GM19438 (cell line): ENCODE data around the gene PCDH7.

Source experiments
- ATAC-seq: cut with Tn5 transposase; IDR thresholded peaks from one replicate; pipeline ENCODE4 v1.9.1; 2021; ENCODE audit warnings: low read depth; ENCODE audit not compliant: unreplicated experiment

PCDH7 gene, protein sequence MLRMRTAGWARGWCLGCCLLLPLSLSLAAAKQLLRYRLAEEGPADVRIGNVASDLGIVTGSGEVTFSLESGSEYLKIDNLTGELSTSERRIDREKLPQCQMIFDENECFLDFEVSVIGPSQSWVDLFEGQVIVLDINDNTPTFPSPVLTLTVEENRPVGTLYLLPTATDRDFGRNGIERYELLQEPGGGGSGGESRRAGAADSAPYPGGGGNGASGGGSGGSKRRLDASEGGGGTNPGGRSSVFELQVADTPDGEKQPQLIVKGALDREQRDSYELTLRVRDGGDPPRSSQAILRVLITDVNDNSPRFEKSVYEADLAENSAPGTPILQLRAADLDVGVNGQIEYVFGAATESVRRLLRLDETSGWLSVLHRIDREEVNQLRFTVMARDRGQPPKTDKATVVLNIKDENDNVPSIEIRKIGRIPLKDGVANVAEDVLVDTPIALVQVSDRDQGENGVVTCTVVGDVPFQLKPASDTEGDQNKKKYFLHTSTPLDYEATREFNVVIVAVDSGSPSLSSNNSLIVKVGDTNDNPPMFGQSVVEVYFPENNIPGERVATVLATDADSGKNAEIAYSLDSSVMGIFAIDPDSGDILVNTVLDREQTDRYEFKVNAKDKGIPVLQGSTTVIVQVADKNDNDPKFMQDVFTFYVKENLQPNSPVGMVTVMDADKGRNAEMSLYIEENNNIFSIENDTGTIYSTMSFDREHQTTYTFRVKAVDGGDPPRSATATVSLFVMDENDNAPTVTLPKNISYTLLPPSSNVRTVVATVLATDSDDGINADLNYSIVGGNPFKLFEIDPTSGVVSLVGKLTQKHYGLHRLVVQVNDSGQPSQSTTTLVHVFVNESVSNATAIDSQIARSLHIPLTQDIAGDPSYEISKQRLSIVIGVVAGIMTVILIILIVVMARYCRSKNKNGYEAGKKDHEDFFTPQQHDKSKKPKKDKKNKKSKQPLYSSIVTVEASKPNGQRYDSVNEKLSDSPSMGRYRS (N-terminal part only)

DNA sequence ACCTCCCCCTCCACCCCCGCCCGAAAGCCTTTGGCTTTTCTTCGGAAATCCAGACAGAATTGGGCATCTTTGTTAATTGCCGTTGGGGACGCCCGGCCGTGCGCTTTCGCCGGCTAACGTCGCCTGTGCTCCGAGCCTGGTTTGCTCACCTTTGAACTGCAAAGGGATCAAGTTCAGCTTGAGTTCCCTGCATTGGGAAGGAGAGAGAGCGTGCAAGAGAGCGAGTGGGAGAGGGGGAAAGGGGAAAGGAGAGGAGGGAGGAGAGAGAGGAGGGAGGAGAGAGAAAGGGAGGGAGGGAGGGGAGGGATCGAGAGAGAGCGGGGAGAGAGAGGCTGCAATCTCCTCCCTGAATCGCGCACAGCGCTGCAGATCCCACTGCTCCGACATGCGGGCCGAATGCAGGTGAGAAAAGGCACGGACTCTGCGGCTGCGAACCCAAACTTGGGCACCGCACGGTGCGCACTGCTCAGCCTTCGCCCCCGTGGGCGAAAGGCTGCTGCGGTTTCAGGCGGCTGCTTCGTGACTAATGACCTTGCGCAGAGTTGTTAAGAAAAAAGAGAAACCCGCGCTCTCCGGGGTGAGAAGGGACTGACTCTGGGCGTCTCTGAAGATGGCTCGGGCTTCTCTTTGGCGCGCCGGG is at the start of gene PCDH7:
Gene PCDH7 (plus strand): TSS at position 349 of the 640 bp plus-strand sequence. CDS start 1,054 bp downstream, outside the sequence.
- no peak for ATAC-seq

DNA sequence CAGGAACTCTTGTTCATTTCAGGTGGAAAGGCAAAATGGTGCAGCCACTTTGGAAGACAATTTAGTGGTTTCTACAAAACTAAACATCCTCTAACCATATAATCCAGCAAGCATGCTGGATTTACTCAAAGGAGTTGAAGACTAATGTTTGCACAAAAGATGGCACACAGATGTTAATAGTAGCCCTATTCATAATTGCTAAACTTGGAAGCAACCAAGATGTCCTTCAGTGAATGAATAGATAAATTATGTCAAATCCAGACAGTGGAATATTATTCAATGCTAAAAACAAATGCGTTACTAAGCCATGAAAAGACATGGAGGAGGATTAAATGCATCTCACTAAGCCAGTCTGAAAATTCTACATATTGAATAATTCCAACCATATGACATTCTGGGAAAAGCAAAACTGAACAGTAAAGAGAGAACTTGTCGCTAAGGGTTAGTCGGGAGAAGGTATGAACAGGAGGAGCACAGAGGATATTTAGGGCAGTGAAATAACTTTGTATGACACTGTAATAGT is 48.2 kb upstream of the PCDH7 start:
- ATAC-seq: no peak

DNA sequence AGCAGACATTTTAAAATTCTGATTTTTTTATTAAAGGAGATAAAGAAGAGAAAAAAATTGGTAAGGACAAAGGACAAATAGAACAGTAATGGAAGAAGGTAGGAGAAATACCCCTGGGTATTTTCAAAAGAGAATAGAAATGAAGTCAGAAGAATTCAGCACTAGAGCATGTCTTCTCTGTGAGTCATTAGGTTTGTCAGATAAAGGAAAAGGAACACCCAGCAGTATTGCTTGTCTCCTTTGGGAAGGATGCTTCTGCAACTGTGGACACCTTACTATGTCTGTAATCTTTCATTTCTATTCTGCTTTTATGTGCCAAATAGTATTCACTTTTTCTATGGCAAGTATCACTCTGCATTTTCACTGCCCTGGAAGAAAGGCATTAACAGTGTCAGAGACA is 24.0 kb upstream of the PCDH7 start:
- no peak for ATAC-seq

DNA sequence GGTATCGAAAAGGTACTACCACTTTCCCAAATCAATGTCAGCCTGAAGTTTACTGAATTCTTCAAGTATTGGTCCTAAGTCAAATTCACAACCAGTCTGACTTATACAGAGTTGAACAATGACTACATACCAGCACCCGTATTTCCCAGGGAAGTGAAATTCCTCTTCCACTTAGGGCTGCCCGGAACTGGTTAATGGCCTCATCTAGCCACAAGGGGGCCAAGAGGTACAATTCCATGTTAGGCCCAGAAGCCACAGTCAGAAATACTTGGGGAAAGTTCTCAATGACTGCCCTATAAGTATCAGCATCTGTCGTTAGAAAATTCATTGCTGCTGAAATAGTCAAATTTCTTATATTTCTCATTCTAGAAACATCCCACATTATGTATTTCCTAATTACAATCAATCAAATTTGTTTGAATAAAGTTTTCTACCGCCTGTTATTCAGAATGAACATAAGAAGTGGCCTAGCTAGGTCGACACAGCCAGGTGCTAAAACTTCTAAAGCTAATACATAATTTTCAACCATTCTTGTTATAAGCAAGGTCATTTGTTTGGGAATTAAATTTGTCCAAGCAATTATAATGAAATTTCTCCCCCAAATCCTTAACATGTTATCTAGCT is 5.6 kb upstream of the PCDH7 start:
- ATAC-seq: no peak

DNA sequence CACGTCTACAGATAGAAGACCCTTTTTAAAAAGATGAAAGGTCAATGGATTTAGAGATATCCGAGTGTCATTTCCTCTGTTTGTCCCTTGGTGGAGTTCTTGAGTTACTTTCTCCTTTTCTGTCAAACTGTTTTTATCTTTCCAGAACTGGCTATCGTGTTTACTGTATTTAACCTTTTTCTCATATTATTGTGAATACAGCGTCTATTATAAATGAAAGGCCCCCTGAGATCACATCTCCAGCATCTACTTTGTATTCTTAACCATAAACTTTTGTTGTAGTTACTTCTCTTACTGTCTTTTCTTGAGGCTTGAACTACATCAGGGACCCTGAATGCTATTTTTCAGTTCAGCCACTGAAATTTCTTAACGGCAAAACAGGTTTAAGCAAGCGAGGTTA is 4.0 kb upstream of the PCDH7 start:
- no peak for ATAC-seq

DNA sequence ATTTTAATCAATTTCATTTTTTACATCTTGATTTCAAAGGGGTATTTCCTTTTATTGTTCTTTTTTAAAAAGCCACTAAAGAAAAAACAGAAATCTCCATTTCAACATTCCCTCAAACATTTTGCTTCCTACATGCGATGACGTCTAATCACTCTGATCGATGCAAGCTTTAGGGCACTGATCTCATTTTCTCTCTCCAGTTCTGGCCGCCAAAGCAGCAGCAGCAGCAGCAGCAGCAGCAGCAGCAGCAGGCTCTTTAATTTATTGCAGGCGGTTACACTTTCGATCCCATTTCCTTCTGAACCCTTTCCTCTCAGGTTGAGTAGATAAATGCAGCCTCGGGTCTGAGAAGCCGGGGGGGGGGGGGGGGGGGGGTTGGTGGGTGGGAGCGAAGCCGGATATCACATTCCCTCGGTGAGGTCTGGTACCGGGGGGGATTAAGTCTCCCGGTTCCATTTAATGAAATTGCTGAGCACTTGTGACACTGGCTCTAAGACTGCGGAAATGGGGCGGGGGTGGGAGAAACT is 3.4 kb upstream of the PCDH7 start:
- ATAC-seq: no peak

DNA sequence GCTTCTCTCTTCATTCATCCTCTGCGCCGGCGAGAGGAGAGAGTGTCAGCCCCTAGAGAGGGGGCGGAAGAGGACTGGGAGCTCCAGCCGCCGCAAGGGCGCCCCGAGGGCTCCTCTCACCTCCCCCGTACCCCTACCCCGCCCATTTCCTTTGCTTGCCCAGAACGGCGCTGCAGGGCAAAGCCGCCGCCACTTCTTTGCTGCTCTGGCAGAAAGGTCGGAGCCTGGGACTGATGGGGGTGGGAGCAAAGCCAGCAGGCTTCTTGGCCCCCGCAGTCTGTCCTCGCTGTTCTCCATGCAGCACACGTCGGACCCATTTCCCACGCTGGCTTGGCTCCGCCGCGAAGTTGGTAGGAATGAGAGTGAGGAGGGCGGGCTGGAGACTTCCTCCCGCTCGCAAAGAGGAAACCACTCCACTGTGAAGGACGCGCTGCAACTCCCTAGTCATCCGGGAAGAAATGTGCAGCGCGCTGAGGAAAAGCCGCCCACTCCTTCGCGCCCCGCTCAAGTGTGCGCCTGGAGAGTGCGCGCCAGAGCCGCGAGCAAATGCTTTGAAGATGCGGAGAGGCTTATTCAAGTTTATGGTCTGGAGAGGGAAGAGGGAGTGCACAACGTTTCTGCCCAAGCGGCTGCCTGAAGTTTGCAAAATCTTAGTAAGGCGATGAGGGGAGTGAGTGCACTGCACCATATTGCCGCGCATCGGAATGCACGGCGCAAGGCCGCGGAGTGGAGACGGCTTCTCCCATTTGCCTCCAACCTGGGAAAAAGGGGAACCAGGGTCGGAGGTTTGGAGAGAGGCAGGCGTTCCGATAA is 2.8 kb upstream of the PCDH7 start:
- ATAC-seq: no peak

DNA sequence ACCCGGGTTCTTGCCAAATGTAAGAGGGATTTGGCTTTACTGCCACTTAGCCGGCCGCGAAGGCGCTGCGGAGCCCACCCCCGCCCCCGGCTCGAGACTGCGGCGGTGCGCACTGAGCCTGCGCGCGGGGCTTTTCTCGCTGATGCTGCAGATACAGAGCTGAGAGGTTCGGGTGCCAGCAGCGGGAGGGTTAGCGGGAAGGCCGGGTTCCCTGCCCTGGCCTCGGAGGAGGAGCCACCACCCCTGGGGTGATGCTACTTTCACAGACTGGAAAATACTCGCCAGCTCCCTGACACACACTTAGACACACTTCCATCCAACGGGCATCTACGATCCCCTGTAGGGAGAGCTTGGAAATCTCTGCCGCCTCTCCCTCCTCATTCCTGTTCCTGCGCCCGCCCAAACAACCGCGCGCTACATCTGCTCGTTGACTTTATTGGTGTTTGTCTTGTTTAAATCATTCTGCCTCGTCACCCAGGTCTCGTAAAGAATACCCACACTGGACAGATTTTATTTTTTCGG is 2.1 kb upstream of the PCDH7 start:
- no peak for ATAC-seq

DNA sequence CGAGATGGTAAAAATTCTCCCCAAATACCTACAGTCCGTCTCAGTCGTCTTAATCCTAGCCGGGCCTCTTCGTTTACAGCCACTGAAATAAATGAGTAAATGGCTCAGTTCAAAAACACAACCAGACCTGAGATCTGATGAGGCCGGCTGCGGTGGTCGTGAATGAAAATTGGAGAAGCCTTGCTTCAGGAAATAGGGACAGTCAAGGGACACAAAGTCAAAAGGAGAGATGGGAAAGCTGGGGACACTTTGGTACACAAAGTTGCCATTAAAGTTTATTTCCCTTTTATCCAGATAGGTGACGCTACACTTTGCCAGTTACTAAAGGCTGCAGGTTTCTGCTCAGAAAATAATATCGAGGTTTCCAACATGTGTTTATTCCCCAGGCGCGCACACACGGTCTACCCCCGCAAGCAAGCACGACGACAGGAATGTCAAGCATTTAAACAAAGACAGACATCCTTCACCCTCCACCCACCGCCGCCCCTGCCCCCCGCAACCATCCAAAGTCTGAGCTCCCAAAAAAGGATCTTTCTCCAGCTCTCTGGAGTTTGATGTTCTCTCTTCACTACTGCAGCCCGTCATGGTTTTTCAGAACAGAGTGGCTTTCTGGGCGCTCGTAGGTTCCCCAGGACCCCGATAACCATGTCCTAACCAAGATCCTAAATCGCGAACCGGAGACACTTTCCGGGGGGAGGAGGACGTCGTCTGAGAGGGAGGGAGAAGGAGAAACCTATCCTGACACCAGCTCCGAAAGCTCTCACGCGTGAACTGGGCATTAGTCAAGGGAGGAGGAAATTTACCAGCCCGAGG is 1.3 kb upstream of the PCDH7 start:
- ATAC-seq: no peak

DNA sequence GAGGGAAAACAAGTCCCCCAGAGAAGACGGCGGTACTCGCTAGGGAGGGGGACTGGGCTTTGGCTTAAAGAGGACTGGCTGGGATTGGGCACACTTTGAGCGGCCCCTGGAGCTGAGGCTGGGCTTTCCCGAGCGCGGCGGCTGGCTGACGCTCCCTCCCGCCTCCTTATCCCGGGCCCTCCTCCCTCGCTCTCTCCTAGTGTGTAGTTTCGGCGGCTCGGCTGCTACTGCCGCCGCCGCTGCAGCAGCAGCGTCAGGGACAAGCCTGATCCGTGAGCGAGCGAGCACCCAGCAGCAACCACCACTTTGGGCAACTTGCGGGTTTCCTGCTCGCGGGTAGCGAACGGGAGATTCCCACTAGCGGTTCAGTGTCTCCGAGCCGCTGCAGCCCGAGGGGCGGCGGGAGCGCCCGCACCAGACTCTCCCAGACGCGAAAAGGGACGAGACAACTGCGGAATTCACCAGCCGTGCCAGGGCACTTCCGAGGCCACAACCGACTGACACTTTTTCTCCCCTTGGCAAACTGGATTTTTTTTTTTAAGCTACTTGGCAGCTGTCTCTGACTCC is 632 bp upstream of the PCDH7 start:
- no peak for ATAC-seq

DNA sequence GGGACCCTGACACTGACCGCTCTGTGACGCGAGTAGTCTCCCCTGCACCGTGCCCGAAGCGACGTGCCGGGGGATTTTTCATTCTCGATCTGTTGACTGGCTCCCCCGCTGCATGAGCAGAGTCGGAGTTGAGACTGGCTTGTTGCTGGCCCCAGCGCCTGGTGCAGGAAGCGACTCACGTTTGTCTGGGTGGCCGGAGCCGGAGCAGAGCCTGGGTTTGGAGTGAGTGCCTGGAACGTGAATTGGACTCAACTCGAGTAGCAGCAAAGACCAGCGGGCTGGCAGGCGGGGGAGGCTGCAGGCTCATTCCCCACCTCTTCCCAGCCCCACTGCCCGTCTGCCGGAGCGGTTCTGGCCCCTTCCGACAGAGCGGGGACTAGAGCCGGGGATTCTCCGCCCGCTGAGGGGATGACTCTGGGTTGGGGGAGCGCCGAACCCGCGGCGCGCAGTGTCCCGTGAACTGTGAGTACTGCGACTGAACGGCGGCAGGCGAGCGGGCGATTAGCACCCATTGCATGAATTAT is 554 bp downstream of the PCDH7 start:
- no peak for ATAC-seq

DNA sequence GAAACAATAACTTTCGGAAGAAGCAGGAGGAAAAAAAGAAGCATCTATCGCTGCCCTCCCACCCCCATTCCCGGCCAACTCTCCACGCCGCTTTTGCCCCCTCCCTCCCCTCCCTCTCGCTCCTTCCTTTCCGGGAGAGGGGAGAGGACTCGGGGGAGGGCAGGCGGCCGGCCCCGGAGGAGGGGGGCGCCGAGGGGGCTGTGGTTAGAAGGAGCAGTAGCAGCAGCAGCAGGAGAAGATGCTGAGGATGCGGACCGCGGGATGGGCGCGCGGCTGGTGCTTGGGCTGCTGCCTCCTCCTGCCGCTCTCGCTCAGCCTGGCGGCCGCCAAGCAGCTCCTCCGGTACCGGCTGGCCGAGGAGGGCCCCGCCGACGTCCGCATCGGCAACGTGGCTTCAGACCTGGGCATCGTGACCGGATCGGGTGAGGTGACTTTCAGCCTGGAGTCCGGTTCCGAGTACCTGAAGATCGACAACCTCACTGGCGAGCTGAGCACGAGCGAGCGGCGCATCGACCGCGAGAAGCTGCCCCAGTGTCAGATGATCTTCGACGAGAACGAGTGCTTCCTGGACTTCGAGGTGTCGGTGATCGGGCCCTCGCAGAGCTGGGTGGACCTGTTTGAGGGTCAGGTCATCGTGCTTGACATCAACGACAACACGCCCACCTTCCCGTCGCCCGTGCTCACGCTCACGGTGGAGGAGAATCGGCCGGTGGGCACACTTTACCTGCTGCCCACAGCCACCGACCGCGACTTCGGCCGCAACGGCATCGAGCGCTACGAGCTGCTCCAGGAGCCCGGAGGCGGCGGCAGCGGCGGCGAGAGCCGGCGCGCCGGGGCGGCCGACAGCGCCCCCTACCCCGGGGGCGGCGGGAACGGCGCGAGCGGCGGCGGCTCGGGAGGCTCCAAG is 1.3 kb downstream of the PCDH7 start:
- no peak for ATAC-seq

DNA sequence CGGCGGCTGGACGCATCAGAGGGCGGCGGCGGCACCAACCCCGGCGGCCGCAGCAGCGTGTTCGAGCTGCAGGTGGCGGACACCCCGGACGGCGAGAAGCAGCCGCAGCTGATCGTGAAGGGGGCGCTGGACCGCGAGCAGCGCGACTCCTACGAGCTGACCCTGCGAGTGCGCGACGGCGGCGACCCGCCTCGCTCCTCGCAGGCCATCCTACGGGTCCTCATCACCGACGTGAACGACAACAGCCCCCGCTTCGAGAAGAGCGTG is 1.9 kb downstream of the PCDH7 start:
- no peak for ATAC-seq

DNA sequence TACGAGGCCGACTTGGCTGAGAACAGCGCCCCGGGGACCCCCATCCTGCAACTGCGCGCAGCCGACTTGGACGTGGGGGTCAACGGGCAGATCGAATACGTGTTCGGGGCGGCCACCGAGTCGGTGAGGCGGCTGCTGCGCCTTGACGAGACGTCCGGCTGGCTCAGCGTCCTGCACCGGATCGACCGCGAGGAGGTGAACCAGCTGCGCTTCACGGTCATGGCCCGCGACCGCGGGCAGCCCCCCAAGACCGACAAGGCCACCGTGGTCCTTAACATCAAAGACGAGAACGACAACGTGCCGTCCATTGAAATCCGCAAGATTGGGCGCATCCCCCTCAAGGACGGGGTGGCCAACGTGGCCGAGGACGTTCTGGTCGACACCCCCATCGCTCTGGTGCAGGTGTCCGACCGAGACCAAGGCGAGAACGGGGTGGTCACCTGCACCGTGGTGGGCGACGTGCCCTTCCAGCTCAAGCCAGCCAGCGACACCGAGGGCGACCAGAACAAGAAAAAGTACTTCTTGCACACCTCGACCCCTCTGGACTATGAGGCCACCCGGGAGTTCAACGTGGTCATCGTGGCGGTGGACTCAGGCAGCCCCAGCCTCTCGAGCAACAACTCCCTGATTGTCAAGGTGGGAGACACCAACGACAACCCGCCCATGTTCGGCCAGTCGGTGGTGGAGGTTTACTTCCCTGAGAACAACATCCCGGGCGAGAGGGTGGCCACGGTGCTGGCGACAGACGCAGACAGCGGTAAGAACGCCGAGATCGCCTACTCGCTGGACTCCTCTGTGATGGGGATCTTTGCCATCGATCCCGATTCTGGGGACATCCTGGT is 2.4 kb downstream of the PCDH7 start:
- no peak for ATAC-seq

DNA sequence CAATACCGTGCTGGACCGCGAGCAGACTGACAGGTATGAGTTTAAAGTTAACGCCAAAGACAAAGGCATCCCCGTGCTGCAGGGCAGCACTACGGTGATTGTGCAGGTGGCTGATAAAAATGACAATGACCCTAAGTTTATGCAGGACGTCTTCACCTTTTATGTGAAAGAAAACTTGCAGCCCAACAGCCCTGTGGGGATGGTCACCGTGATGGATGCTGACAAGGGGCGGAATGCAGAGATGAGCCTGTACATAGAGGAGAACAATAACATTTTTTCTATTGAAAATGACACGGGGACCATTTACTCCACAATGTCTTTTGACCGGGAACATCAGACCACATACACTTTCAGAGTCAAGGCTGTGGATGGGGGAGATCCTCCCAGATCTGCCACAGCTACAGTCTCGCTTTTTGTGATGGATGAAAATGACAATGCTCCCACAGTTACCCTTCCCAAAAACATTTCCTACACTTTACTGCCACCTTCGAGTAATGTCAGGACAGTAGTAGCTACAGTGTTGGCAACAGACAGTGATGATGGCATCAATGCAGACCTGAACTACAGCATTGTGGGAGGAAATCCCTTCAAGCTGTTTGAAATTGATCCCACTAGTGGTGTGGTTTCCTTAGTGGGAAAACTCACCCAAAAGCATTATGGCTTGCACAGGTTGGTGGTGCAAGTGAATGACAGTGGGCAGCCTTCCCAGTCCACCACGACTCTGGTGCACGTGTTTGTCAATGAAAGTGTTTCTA is 3.2 kb downstream of the PCDH7 start:
- no peak for ATAC-seq
